Chondrocyte (in vitro differentiated cells): ENCODE data around the gene LPP. TPM values are rescaled to one million over a fixed set of nuclear protein-coding genes. Genes with fewer than 3 reads are reported as not detected.

Experiments
- DNase-seq: peaks from one replicate; pipeline ENCODE4 v3.0.0; 2021; ENCODE audit warnings: mixed read lengths, low spot score
- H3K27ac Mint-ChIP-seq: one replicate; pipeline ENCODE4 v1.8.0; 2021; ENCODE audit warnings: mild to moderate bottlenecking, moderate library complexity, mixed read lengths; ENCODE audit not compliant: unreplicated experiment
- H3K27me3 Mint-ChIP-seq: 2 replicates; pipeline ENCODE4 v1.8.0; 2021; ENCODE audit warnings: low read depth, mixed read lengths
- H3K36me3 Mint-ChIP-seq: 2 replicates; pipeline ENCODE4 v1.8.0; 2021; ENCODE audit warnings: low read depth, mixed read lengths
- H3K4me1 Mint-ChIP-seq: 2 replicates; pipeline ENCODE4 v1.8.0; 2021; ENCODE audit warnings: low read depth, mild to moderate bottlenecking, mixed read lengths
- H3K4me3 Mint-ChIP-seq: one replicate; pipeline ENCODE4 v1.8.0; 2021; ENCODE audit warnings: mild to moderate bottlenecking, moderate library complexity, mixed read lengths; ENCODE audit not compliant: unreplicated experiment
- H3K9me3 Mint-ChIP-seq: 2 replicates; pipeline ENCODE4 v1.8.0; 2021; ENCODE audit warnings: low read depth, mixed read lengths
- total RNA-seq: library from RNA; stranded (reverse); gene quantifications from 3 replicates; pipeline ENCODE4 v1.2.1, GENCODE V29; 2021
- TF ChIP-seq, protein P1 (sequence below): fragments of 200-600 bp; sonication (generic); IDR thresholded peaks from 2 replicates; pipeline ENCODE4 v1.5.0; 2021; ENCODE audit warnings: antibody characterized with exemption, mild to moderate bottlenecking, moderate library complexity

The LPP gene
- total RNA-seq, 1 donor from 2014 or later = 295 TPM

- TF ChIP-seq, protein P1, sequence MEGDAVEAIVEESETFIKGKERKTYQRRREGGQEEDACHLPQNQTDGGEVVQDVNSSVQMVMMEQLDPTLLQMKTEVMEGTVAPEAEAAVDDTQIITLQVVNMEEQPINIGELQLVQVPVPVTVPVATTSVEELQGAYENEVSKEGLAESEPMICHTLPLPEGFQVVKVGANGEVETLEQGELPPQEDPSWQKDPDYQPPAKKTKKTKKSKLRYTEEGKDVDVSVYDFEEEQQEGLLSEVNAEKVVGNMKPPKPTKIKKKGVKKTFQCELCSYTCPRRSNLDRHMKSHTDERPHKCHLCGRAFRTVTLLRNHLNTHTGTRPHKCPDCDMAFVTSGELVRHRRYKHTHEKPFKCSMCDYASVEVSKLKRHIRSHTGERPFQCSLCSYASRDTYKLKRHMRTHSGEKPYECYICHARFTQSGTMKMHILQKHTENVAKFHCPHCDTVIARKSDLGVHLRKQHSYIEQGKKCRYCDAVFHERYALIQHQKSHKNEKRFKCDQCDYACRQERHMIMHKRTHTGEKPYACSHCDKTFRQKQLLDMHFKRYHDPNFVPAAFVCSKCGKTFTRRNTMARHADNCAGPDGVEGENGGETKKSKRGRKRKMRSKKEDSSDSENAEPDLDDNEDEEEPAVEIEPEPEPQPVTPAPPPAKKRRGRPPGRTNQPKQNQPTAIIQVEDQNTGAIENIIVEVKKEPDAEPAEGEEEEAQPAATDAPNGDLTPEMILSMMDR = peak; percentile 32
- DNase-seq = no peak
- no peaks in the 10 kb centered on the region for H3K9me3 Mint-ChIP-seq
- H3K4me1 Mint-ChIP-seq = peaks cover 45% of the 10 kb centered on the region
- H3K36me3 Mint-ChIP-seq = peaks cover 5% of the 10 kb centered on the region
- peak overlapping the region; percentile 46 for H3K4me3 Mint-ChIP-seq
- H3K27ac Mint-ChIP-seq = peak overlapping the region; percentile 94
- no peaks in the 10 kb centered on the region for H3K27me3 Mint-ChIP-seq
Observed at GRCh38 chr3:188179006-188179966, 25.3 kb downstream of the LPP start.

DNA sequence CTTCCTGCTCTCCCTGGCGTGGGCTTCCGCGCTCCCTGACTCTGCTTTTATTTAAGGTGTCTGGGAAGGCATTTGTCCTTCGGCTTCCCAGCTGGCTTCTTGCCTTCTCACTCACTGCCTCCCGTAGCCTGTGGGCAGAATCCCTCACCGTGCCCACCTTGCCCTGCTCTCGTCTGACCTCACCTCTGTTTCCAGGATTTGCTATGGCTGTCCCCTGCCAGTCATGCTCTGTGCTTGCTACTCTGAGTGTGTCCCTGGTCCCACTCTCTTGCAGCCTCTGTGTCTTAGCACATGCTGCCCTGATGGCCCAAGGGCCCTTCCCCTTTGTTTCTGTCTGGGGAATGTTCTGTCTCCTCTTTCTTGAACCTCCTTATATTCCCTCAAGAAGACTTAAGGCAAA is 26.2 kb downstream of the LPP start:
- TF ChIP-seq, protein P1 = no peak
- Mint-ChIP-seq H3K4me1 (peaks cover 52% of the 10 kb centered on the region), H3K27ac (peak overlapping the region; percentile 94), H3K27me3 (no peaks in the 10 kb centered on the region), H3K4me3 (no peak overlapping the region), H3K36me3 (peaks cover 5% of the 10 kb centered on the region), H3K9me3 (no peaks in the 10 kb centered on the region)
- no peak for DNase-seq

GRCh38 chr3:188183452-188183851 is 29.5 kb downstream of the LPP start:
- no peaks in the 10 kb centered on the region for H3K27me3 Mint-ChIP-seq
- H3K4me3 Mint-ChIP-seq = no peak overlapping the region
- H3K36me3 Mint-ChIP-seq = no peaks in the 10 kb centered on the region
- peaks cover 69% of the 10 kb centered on the region for H3K4me1 Mint-ChIP-seq
- DNase-seq = no peak
- no peak overlapping the region for H3K27ac Mint-ChIP-seq
- no peaks in the 10 kb centered on the region for H3K9me3 Mint-ChIP-seq
- TF ChIP-seq, protein P1 = no peak

DNA sequence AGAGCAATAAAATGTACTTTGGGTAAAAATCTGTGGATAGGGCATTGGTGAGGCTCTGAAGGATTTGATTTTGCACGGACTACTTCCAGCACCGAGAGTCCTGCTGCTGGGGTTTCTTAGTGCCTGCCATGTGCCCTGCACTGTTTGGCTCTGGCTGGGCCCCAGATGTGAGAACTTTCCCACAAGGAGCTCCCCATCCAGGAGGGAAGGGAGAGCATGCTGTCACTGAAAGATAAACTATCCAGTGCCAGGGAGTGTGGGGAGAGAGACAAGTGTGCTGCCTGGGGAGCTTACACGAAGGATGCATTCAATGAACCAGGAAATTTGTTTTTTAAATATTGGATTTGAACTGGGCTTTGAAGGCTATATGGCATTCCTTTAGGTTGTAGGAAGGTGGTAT is 30.2 kb downstream of the LPP start:
- Mint-ChIP-seq H3K9me3 (no peaks in the 10 kb centered on the region), H3K4me1 (peaks cover 68% of the 10 kb centered on the region), H3K4me3 (no peak overlapping the region), H3K27me3 (no peaks in the 10 kb centered on the region), H3K36me3 (no peaks in the 10 kb centered on the region), H3K27ac (no peak overlapping the region)
- TF ChIP-seq, protein P1 = no peak
- DNase-seq = no peak

GRCh38 chr3:188184649-188185048 is 30.7 kb downstream of the LPP start:
- H3K9me3 Mint-ChIP-seq = no peaks in the 10 kb centered on the region
- H3K4me1 Mint-ChIP-seq = peaks cover 68% of the 10 kb centered on the region
- no peak overlapping the region for H3K4me3 Mint-ChIP-seq
- peak overlapping the region; percentile 73 for H3K27ac Mint-ChIP-seq
- no peaks in the 10 kb centered on the region for H3K27me3 Mint-ChIP-seq
- DNase-seq = no peak
- no peaks in the 10 kb centered on the region for H3K36me3 Mint-ChIP-seq
- TF ChIP-seq, protein P1 = no peak
